HG02884 (cell line): Measurements from ENCODE around the gene CTCF.

ENCODE experiments used
- ATAC-seq: cut with Tn5 transposase; IDR thresholded peaks from one replicate; pipeline ENCODE4 v1.9.1; 2021; ENCODE audit warnings: mild to moderate bottlenecking, moderate library complexity; ENCODE audit not compliant: unreplicated experiment

The CTCF gene

GRCh38 chr16:67663151-67663876 lies 101.0 kb downstream of the CTCF start:
- no peak for ATAC-seq

- no peak for ATAC-seq
Measured at GRCh38 chr16:67663877-67664222, 101.5 kb downstream of the CTCF start.

GRCh38 chr16:67664258-67664657 lies 101.9 kb downstream of the CTCF start:
- no peak for ATAC-seq

- ATAC-seq: no peak
Measured at GRCh38 chr16:67664871-67665270, 102.5 kb downstream of the CTCF start.

- no peak for ATAC-seq
Measured at GRCh38 chr16:67665598-67665997, 103.3 kb downstream of the CTCF start.

- ATAC-seq: no peak
Measured at GRCh38 chr16:67666032-67666551, 103.8 kb downstream of the CTCF start.

- peak; percentile 45 for ATAC-seq
Measured at GRCh38 chr16:67666559-67667452, 104.5 kb downstream of the CTCF start, which contains the start of the genes C16orf86 and ENKD1. Gene C16orf86, plus strand, starts transcription at chr16:67666814. Its CDS starts 157 bp downstream, at chr16:67666971. Gene ENKD1, minus strand, starts transcription at chr16:67666750. Its CDS starts 308 bp downstream, at chr16:67666442.

GRCh38 chr16:67667453-67667816 lies 105.1 kb downstream of the CTCF start:
- no peak for ATAC-seq

GRCh38 chr16:67667817-67668494 lies 105.6 kb downstream of the CTCF start:
- ATAC-seq: peak; percentile 68

- ATAC-seq: no peak
Measured at GRCh38 chr16:67668495-67669157, 106.3 kb downstream of the CTCF start.

GRCh38 chr16:67669499-67670101 lies 107.3 kb downstream of the CTCF start:
- ATAC-seq: no peak

GRCh38 chr16:67672306-67672705 lies 110.0 kb downstream of the CTCF start:
- no peak for ATAC-seq

- no peak for ATAC-seq
Measured at GRCh38 chr16:67672739-67673662, 110.7 kb downstream of the CTCF start.

GRCh38 chr16:67673712-67674580 lies 111.6 kb downstream of the CTCF start:
- ATAC-seq: no peak

- ATAC-seq: no peak
Measured at GRCh38 chr16:67674851-67675578, 112.7 kb downstream of the CTCF start.

GRCh38 chr16:67675579-67675935 lies 113.2 kb downstream of the CTCF start:
- ATAC-seq: no peak

GRCh38 chr16:67675999-67676398 lies 113.7 kb downstream of the CTCF start:
- ATAC-seq: no peak

GRCh38 chr16:67676516-67676915 lies 114.2 kb downstream of the CTCF start:
- no peak for ATAC-seq
